ENCODE measurements around the gene SLC10A1. TPM values are rescaled to one million over a fixed set of nuclear protein-coding genes. Genes with fewer than 3 reads are reported as not detected.

Gene SLC10A1
- total RNA-seq, 1 donor from 2014 or later: not detected

GRCh38 chr14:69795691-69796090 is 1.4 kb downstream of the SLC10A1 start:
- peaks cover 2% of the 10 kb centered on the region for H3K27me3 Mint-ChIP-seq
- H3K36me3 Mint-ChIP-seq (ENCODE audit: low read depth): no peaks in the 10 kb centered on the region
- DNase-seq: no peak
- no peaks in the 10 kb centered on the region for H3K9me3 Mint-ChIP-seq
- no peaks in the 10 kb centered on the region for H3K4me1 Mint-ChIP-seq
- no peak overlapping the region for H3K4me3 Mint-ChIP-seq
- no peak overlapping the region for H3K27ac Mint-ChIP-seq
- intact Hi-C loops (cut with micrococcal nuclease): no loop called here

GRCh38 chr14:69794791-69795190 is 2.2 kb downstream of the SLC10A1 start:
- no peaks in the 10 kb centered on the region for H3K36me3 Mint-ChIP-seq (ENCODE audit: low read depth)
- peaks cover 2% of the 10 kb centered on the region for H3K27me3 Mint-ChIP-seq
- DNase-seq: no peak
- no peak overlapping the region for H3K4me3 Mint-ChIP-seq
- H3K27ac Mint-ChIP-seq: no peak overlapping the region
- H3K9me3 Mint-ChIP-seq: no peaks in the 10 kb centered on the region
- H3K4me1 Mint-ChIP-seq: no peaks in the 10 kb centered on the region
- intact Hi-C loops (cut with micrococcal nuclease): no loop called here

GRCh38 chr14:69792887-69793421 is 4.1 kb downstream of the SLC10A1 start:
- no peak overlapping the region for H3K27ac Mint-ChIP-seq
- no peak overlapping the region for H3K4me3 Mint-ChIP-seq
- H3K27me3 Mint-ChIP-seq: no peaks in the 10 kb centered on the region
- DNase-seq: no peak
- H3K4me1 Mint-ChIP-seq: no peaks in the 10 kb centered on the region
- intact Hi-C loops (cut with micrococcal nuclease): no loop called here
- H3K36me3 Mint-ChIP-seq (ENCODE audit: low read depth): no peaks in the 10 kb centered on the region
- no peaks in the 10 kb centered on the region for H3K9me3 Mint-ChIP-seq

- no peak for DNase-seq
- Mint-ChIP-seq H3K4me3 (no peak overlapping the region), H3K27ac (no peak overlapping the region), H3K9me3 (no peaks in the 10 kb centered on the region), H3K36me3 (ENCODE audit: low read depth) (no peaks in the 10 kb centered on the region), H3K27me3 (no peaks in the 10 kb centered on the region), H3K4me1 (no peaks in the 10 kb centered on the region)
- intact Hi-C loops (cut with micrococcal nuclease): no loop called here
These were observed 7.9 kb downstream of the SLC10A1 start for GRCh38 chr14:69789118-69789640.

GRCh38 chr14:69786603-69787002 is 10.4 kb downstream of the SLC10A1 start:
- Mint-ChIP-seq H3K27ac (no peak overlapping the region), H3K9me3 (no peaks in the 10 kb centered on the region), H3K27me3 (no peaks in the 10 kb centered on the region), H3K4me1 (no peaks in the 10 kb centered on the region), H3K36me3 (ENCODE audit: low read depth) (no peaks in the 10 kb centered on the region), H3K4me3 (no peak overlapping the region)
- no peak for DNase-seq
- intact Hi-C loops (cut with micrococcal nuclease): no loop called here

- DNase-seq: no peak
- Mint-ChIP-seq H3K27me3 (no peaks in the 10 kb centered on the region), H3K27ac (no peak overlapping the region), H3K4me1 (no peaks in the 10 kb centered on the region), H3K4me3 (no peak overlapping the region), H3K9me3 (no peaks in the 10 kb centered on the region), H3K36me3 (ENCODE audit: low read depth) (peaks cover 7% of the 10 kb centered on the region)
- intact Hi-C loops (cut with micrococcal nuclease): no loop called here
These were observed 12.1 kb downstream of the SLC10A1 start for GRCh38 chr14:69784942-69785341.

- H3K27me3 Mint-ChIP-seq: no peaks in the 10 kb centered on the region
- no peaks in the 10 kb centered on the region for H3K9me3 Mint-ChIP-seq
- H3K36me3 Mint-ChIP-seq (ENCODE audit: low read depth): peaks cover 42% of the 10 kb centered on the region
- H3K4me3 Mint-ChIP-seq: no peak overlapping the region
- intact Hi-C loops (cut with micrococcal nuclease): no loop called here
- H3K27ac Mint-ChIP-seq: no peak overlapping the region
- DNase-seq: no peak
- H3K4me1 Mint-ChIP-seq: peaks cover 18% of the 10 kb centered on the region
These were observed 16.1 kb downstream of the SLC10A1 start for GRCh38 chr14:69780952-69781351.

- Mint-ChIP-seq H3K4me3 (no peak overlapping the region), H3K9me3 (no peaks in the 10 kb centered on the region), H3K27me3 (no peaks in the 10 kb centered on the region), H3K27ac (no peak overlapping the region), H3K4me1 (peaks cover 23% of the 10 kb centered on the region), H3K36me3 (ENCODE audit: low read depth) (peaks cover 50% of the 10 kb centered on the region)
- intact Hi-C loops (cut with micrococcal nuclease): no loop called here
- no peak for DNase-seq
These were observed 16.9 kb downstream of the SLC10A1 start for GRCh38 chr14:69780092-69780491.

GRCh38 chr14:69779088-69779487 is 18.0 kb downstream of the SLC10A1 start:
- DNase-seq: no peak
- H3K27ac Mint-ChIP-seq: peak overlapping the region; percentile 10
- H3K9me3 Mint-ChIP-seq: no peaks in the 10 kb centered on the region
- no peak overlapping the region for H3K4me3 Mint-ChIP-seq
- intact Hi-C loops (cut with micrococcal nuclease): no loop called here
- H3K36me3 Mint-ChIP-seq (ENCODE audit: low read depth): peaks cover 60% of the 10 kb centered on the region
- no peaks in the 10 kb centered on the region for H3K27me3 Mint-ChIP-seq
- H3K4me1 Mint-ChIP-seq: peaks cover 27% of the 10 kb centered on the region

- Mint-ChIP-seq H3K4me1 (peaks cover 37% of the 10 kb centered on the region), H3K27ac (peak overlapping the region; percentile 53), H3K4me3 (peak overlapping the region; percentile 20), H3K9me3 (no peaks in the 10 kb centered on the region), H3K27me3 (no peaks in the 10 kb centered on the region), H3K36me3 (ENCODE audit: low read depth) (peaks cover 80% of the 10 kb centered on the region)
- DNase-seq: no peak
- intact Hi-C loops (cut with micrococcal nuclease): no loop called here
These were observed 20.1 kb downstream of the SLC10A1 start for GRCh38 chr14:69776875-69777453.

- Mint-ChIP-seq H3K9me3 (no peaks in the 10 kb centered on the region), H3K36me3 (ENCODE audit: low read depth) (peaks cover 90% of the 10 kb centered on the region), H3K27ac (no peak overlapping the region), H3K27me3 (no peaks in the 10 kb centered on the region), H3K4me3 (no peak overlapping the region), H3K4me1 (peaks cover 49% of the 10 kb centered on the region)
- intact Hi-C loops (cut with micrococcal nuclease): no loop called here
- DNase-seq: no peak
These were observed 22.0 kb downstream of the SLC10A1 start for GRCh38 chr14:69775012-69775411.

- H3K27me3 Mint-ChIP-seq: no peaks in the 10 kb centered on the region
- peaks cover 58% of the 10 kb centered on the region for H3K4me1 Mint-ChIP-seq
- peaks cover 93% of the 10 kb centered on the region for H3K36me3 Mint-ChIP-seq (ENCODE audit: low read depth)
- H3K9me3 Mint-ChIP-seq: no peaks in the 10 kb centered on the region
- DNase-seq: no peak
- H3K27ac Mint-ChIP-seq: no peak overlapping the region
- H3K4me3 Mint-ChIP-seq: no peak overlapping the region
- intact Hi-C loops (cut with micrococcal nuclease): no loop called here
These were observed 23.3 kb downstream of the SLC10A1 start for GRCh38 chr14:69773571-69774276.

- peak overlapping the region; percentile 20 for H3K27ac Mint-ChIP-seq
- no peak for DNase-seq
These were observed 24.7 kb downstream of the SLC10A1 start for GRCh38 chr14:69772082-69773017.

More at GRCh38 chr14:69772082-69773017, 24.7 kb downstream of the SLC10A1 start:
- Mint-ChIP-seq H3K36me3 (ENCODE audit: low read depth) (peaks cover 95% of the 10 kb centered on the region), H3K9me3 (no peaks in the 10 kb centered on the region), H3K27me3 (peaks cover 5% of the 10 kb centered on the region), H3K4me3 (no peak overlapping the region), H3K4me1 (peaks cover 66% of the 10 kb centered on the region)
- intact Hi-C loops (cut with micrococcal nuclease): no loop called here

Measured in activated CD4-positive, alpha-beta T cell treated with anti-CD3 and anti-CD28 coated beads, Interleukin-2, amount 10 ng/mL, durations not matched to agents 24 days and 14 days (primary cell).